ENCODE measurements around the gene SHROOM1.
"Not testable (repeated sequence)": the region's sequence is repeated elsewhere in the genome, so short reads cannot be mapped to it uniquely, and the experiment has no call there.

Gene SHROOM1

GRCh38 chr5:132805872-132806271, 24.6 kb downstream of the SHROOM1 start:
- not testable (repeated sequence) for DNase-seq

- not testable (repeated sequence) for DNase-seq
These were observed 26.2 kb downstream of the SHROOM1 start for GRCh38 chr5:132804219-132804618.

- not testable (repeated sequence) for DNase-seq
These were observed 27.8 kb downstream of the SHROOM1 start for GRCh38 chr5:132802685-132803066.

GRCh38 chr5:132802044-132802684, 28.3 kb downstream of the SHROOM1 start:
- DNase-seq: no peak

GRCh38 chr5:132800545-132800944, 29.9 kb downstream of the SHROOM1 start:
- DNase-seq: no peak

GRCh38 chr5:132799392-132799791, 31.1 kb downstream of the SHROOM1 start:
- no peak for DNase-seq

- DNase-seq: no peak
These were observed 32.8 kb downstream of the SHROOM1 start for GRCh38 chr5:132797651-132798050.

GRCh38 chr5:132791026-132791425, 39.4 kb downstream of the SHROOM1 start:
- DNase-seq: no peak

- no peak for DNase-seq
These were observed 40.1 kb downstream of the SHROOM1 start for GRCh38 chr5:132790201-132790865.

GRCh38 chr5:132788990-132789886, 41.2 kb downstream of the SHROOM1 start:
- DNase-seq: no peak

GRCh38 chr5:132788508-132788907, 41.9 kb downstream of the SHROOM1 start:
- DNase-seq: no peak

GRCh38 chr5:132787076-132787475, 43.4 kb downstream of the SHROOM1 start:
- no peak for DNase-seq

GRCh38 chr5:132785864-132786263, 44.6 kb downstream of the SHROOM1 start:
- DNase-seq: no peak

GRCh38 chr5:132785365-132785764, 45.1 kb downstream of the SHROOM1 start:
- no peak for DNase-seq

GRCh38 chr5:132782101-132782500, 48.3 kb downstream of the SHROOM1 start:
- DNase-seq: no peak

GRCh38 chr5:132781029-132781428, 49.4 kb downstream of the SHROOM1 start:
- DNase-seq: no peak

GRCh38 chr5:132780577-132780976, 49.9 kb downstream of the SHROOM1 start:
- DNase-seq: no peak

GRCh38 chr5:132779961-132780360, 50.5 kb downstream of the SHROOM1 start:
- no peak for DNase-seq

- DNase-seq: no peak
These were observed 51.6 kb downstream of the SHROOM1 start for GRCh38 chr5:132778856-132779255.

- no peak for DNase-seq
These were observed 52.3 kb downstream of the SHROOM1 start for GRCh38 chr5:132778129-132778528.

- peak; percentile 79 for DNase-seq
These were observed 53.0 kb downstream of the SHROOM1 start, which contains the start of gene SEPTIN8 for GRCh38 chr5:132777209-132778069. SEPTIN8 (minus strand) TSS chr5:132777239; CDS start chr5:132777137, 102 bp downstream.

- no peak for DNase-seq
These were observed 53.6 kb downstream of the SHROOM1 start for GRCh38 chr5:132776938-132777208.
